Activated naive CD8-positive, alpha-beta T cell treated with anti-CD3 and anti-CD28 coated beads, Interleukin-2, amount 10 ng/mL, durations not matched to agents 7 days and 5 days (primary cell): ENCODE data around the gene TFG. TPM values are rescaled to one million over a fixed set of nuclear protein-coding genes. Genes with fewer than 3 reads are reported as not detected.
"Not testable (repeated sequence)": the region's sequence is repeated elsewhere in the genome, so short reads cannot be mapped to it uniquely, and the experiment has no call there.

Experiments used
- ATAC-seq: fragments of 150-1000 bp; cut with Tn5 transposase; one replicate; pipeline ENCODE4 v1.10.0; 2021; ENCODE audit warnings: low read depth, moderate library complexity
- POLR2A ChIA-PET: fragments of 350-600 bp; sonication (Branson Sonifier 250); formaldehyde crosslinking; loops from one replicate; lab custom pipeline; 2021; ENCODE audit warnings: antibody characterized with exemption; lab: Charles Lee
- DNase-seq: peaks from one replicate; pipeline ENCODE4 v3.0.0; 2021
- H3K27ac Mint-ChIP-seq: one replicate; pipeline ENCODE4 v1.8.0; 2022; ENCODE audit warnings: mild to moderate bottlenecking, mixed read lengths
- H3K27me3 Mint-ChIP-seq: one replicate; pipeline ENCODE4 v1.8.0; 2022; ENCODE audit warnings: mild to moderate bottlenecking, moderate library complexity, mixed read lengths
- H3K36me3 Mint-ChIP-seq: one replicate; pipeline ENCODE4 v1.8.0; 2021; ENCODE audit warnings: mild to moderate bottlenecking, mixed read lengths
- H3K4me1 Mint-ChIP-seq: one replicate; pipeline ENCODE4 v1.8.0; 2021; ENCODE audit warnings: mixed read lengths
- H3K4me3 Mint-ChIP-seq: one replicate; pipeline ENCODE4 v1.8.0; 2022; ENCODE audit warnings: mild to moderate bottlenecking, moderate library complexity, mixed read lengths
- H3K9me3 Mint-ChIP-seq: one replicate; pipeline ENCODE4 v1.8.0; 2021; ENCODE audit warnings: mixed read lengths
- total RNA-seq, 2 experiments: library from RNA; stranded (reverse); gene quantifications; one replicate each; pipeline ENCODE4 v1.2.3, GENCODE V29; 2021

The TFG gene
- total RNA-seq = 10 to 100 TPM; 45.1 to 48.4 TPM

GRCh38 chr3:100708989-100709841 lies at the start of gene TFG:
TFG (plus strand) TSS chr3:100709494; CDS start chr3:100713686, 4,192 bp downstream.
- POLR2A ChIA-PET = interaction anchor here (0.7 to 2.3 kb wide), 8 partner anchors 9 to 308 kb away, joined by 3 to 9 read pairs (median 4); partner anchors contain the start of genes LNP1 and TOMM70
- ATAC-seq (peak; percentile 99), DNase-seq (peak; percentile 98)
- Mint-ChIP-seq H3K27ac (peak within 1 kb of the TSS; percentile 93), H3K4me1 (peaks cover 26% of the 10 kb centered on the region), H3K4me3 (peak within 1 kb of the TSS; percentile 90), H3K9me3 (no peaks in the 10 kb centered on the region), H3K27me3 (no peaks in the 10 kb centered on the region), H3K36me3 (peaks cover 15% of the 10 kb centered on the region)

GRCh38 chr3:100661294-100661693 lies 48.0 kb upstream of the TFG start:
- H3K4me3 Mint-ChIP-seq, ATAC-seq, H3K36me3 Mint-ChIP-seq, H3K27ac Mint-ChIP-seq, H3K9me3 Mint-ChIP-seq, DNase-seq, POLR2A ChIA-PET: not testable (repeated sequence)
- Mint-ChIP-seq H3K27me3 (peaks cover 10% of the 10 kb centered on the region), H3K4me1 (peaks cover 13% of the 10 kb centered on the region)

- no peak overlapping the region for H3K27ac Mint-ChIP-seq
- peaks cover 2% of the 10 kb centered on the region for H3K36me3 Mint-ChIP-seq
- DNase-seq (no peak), ATAC-seq (no peak)
- H3K4me1 Mint-ChIP-seq = peaks cover 13% of the 10 kb centered on the region
- H3K27me3 Mint-ChIP-seq = peaks cover 7% of the 10 kb centered on the region
- POLR2A ChIA-PET = no interaction called here
- no peak overlapping the region for H3K4me3 Mint-ChIP-seq
- no peaks in the 10 kb centered on the region for H3K9me3 Mint-ChIP-seq
These were observed 47.0 kb upstream of the TFG start for GRCh38 chr3:100662113-100662823.

- POLR2A ChIA-PET = interaction anchor here (0.9 to 1.6 kb wide), 2 partner anchors 42 to 45 kb away, joined by 3 to 9 read pairs; no protein-coding TSS in a partner anchor
- Mint-ChIP-seq H3K27me3 (peaks cover 8% of the 10 kb centered on the region), H3K4me1 (peaks cover 13% of the 10 kb centered on the region), H3K4me3 (peak overlapping the region; percentile 38), H3K27ac (peak overlapping the region; percentile 73), H3K36me3 (peaks cover 3% of the 10 kb centered on the region), H3K9me3 (peaks cover 3% of the 10 kb centered on the region)
- ATAC-seq (peak; percentile 93), DNase-seq (no peak)
These were observed 44.1 kb upstream of the TFG start for GRCh38 chr3:100665230-100665629.

GRCh38 chr3:100666699-100667098 lies 42.6 kb upstream of the TFG start:
- Mint-ChIP-seq H3K4me1 (peaks cover 13% of the 10 kb centered on the region), H3K9me3 (peaks cover 11% of the 10 kb centered on the region)
- H3K4me3 Mint-ChIP-seq, H3K36me3 Mint-ChIP-seq, ATAC-seq, POLR2A ChIA-PET, H3K27ac Mint-ChIP-seq, DNase-seq, H3K27me3 Mint-ChIP-seq: not testable (repeated sequence)

GRCh38 chr3:100667316-100667715 lies 42.0 kb upstream of the TFG start:
- H3K36me3 Mint-ChIP-seq, H3K27ac Mint-ChIP-seq, H3K4me3 Mint-ChIP-seq, POLR2A ChIA-PET, DNase-seq, ATAC-seq, H3K27me3 Mint-ChIP-seq: not testable (repeated sequence)
- Mint-ChIP-seq H3K9me3 (peaks cover 11% of the 10 kb centered on the region), H3K4me1 (peaks cover 13% of the 10 kb centered on the region)

GRCh38 chr3:100670995-100671394 lies 38.3 kb upstream of the TFG start:
- ATAC-seq, H3K4me3 Mint-ChIP-seq, H3K36me3 Mint-ChIP-seq, POLR2A ChIA-PET, DNase-seq, H3K27ac Mint-ChIP-seq, H3K4me1 Mint-ChIP-seq: not testable (repeated sequence)
- Mint-ChIP-seq H3K9me3 (peaks cover 13% of the 10 kb centered on the region), H3K27me3 (peaks cover 27% of the 10 kb centered on the region)

GRCh38 chr3:100681496-100681895 lies 27.8 kb upstream of the TFG start:
- Mint-ChIP-seq H3K27me3 (peaks cover 13% of the 10 kb centered on the region), H3K36me3 (no peaks in the 10 kb centered on the region), H3K4me1 (no peaks in the 10 kb centered on the region), H3K27ac (no peak overlapping the region), H3K9me3 (peaks cover 7% of the 10 kb centered on the region), H3K4me3 (no peak overlapping the region)
- POLR2A ChIA-PET = no interaction called here
- DNase-seq = no peak
- no peak for ATAC-seq

- POLR2A ChIA-PET = interaction anchor here (0.9 kb wide), 1 partner anchor 27 kb away, joined by 3 read pairs; the partner anchor contains the start of gene TFG
These were observed 27.0 kb upstream of the TFG start for GRCh38 chr3:100682056-100682853.

GRCh38 chr3:100682854-100683760 lies 26.2 kb upstream of the TFG start:
- POLR2A ChIA-PET = interaction anchor here (0.9 kb wide), 1 partner anchor 26 kb away, joined by 3 read pairs; the partner anchor contains the start of gene TFG
- no peak overlapping the region for H3K27ac Mint-ChIP-seq

More at GRCh38 chr3:100682056-100682853, 27.0 kb upstream of the TFG start:
- ATAC-seq = peak; percentile 18
- DNase-seq = no peak
- Mint-ChIP-seq H3K27ac (no peak overlapping the region), H3K36me3 (no peaks in the 10 kb centered on the region), H3K4me1 (no peaks in the 10 kb centered on the region), H3K9me3 (peaks cover 4% of the 10 kb centered on the region), H3K27me3 (peaks cover 13% of the 10 kb centered on the region), H3K4me3 (no peak overlapping the region)

GRCh38 chr3:100693225-100693624 lies 16.1 kb upstream of the TFG start:
- no peaks in the 10 kb centered on the region for H3K36me3 Mint-ChIP-seq
- H3K4me1 Mint-ChIP-seq = no peaks in the 10 kb centered on the region
- DNase-seq = no peak
- POLR2A ChIA-PET = no interaction called here
- H3K27ac Mint-ChIP-seq = no peak overlapping the region
- H3K4me3 Mint-ChIP-seq = no peak overlapping the region
- peaks cover 2% of the 10 kb centered on the region for H3K9me3 Mint-ChIP-seq
- ATAC-seq = no peak
- peaks cover 26% of the 10 kb centered on the region for H3K27me3 Mint-ChIP-seq

More at GRCh38 chr3:100682854-100683760, 26.2 kb upstream of the TFG start:
- DNase-seq (no peak), ATAC-seq (no peak)
- Mint-ChIP-seq H3K27me3 (peaks cover 11% of the 10 kb centered on the region), H3K36me3 (no peaks in the 10 kb centered on the region), H3K4me1 (no peaks in the 10 kb centered on the region), H3K4me3 (no peak overlapping the region), H3K9me3 (peaks cover 3% of the 10 kb centered on the region)

GRCh38 chr3:100695696-100696095 lies 13.6 kb upstream of the TFG start:
- no peaks in the 10 kb centered on the region for H3K36me3 Mint-ChIP-seq
- peaks cover 34% of the 10 kb centered on the region for H3K27me3 Mint-ChIP-seq
- no peak for DNase-seq
- H3K27ac Mint-ChIP-seq = no peak overlapping the region
- POLR2A ChIA-PET = no interaction called here
- H3K4me1 Mint-ChIP-seq = no peaks in the 10 kb centered on the region
- H3K9me3 Mint-ChIP-seq = peaks cover 2% of the 10 kb centered on the region
- no peak overlapping the region for H3K4me3 Mint-ChIP-seq
- ATAC-seq = no peak
